NCI-H1417 treated with DMSO at 0.1 percent for 48 hours (cell line): ENCODE data around the gene KLHL12.

Experiments used
- DNase-seq: peaks from one replicate; lab custom pipeline; 2025; lab: John Stamatoyannopoulos, UW

The KLHL12 gene

DNA sequence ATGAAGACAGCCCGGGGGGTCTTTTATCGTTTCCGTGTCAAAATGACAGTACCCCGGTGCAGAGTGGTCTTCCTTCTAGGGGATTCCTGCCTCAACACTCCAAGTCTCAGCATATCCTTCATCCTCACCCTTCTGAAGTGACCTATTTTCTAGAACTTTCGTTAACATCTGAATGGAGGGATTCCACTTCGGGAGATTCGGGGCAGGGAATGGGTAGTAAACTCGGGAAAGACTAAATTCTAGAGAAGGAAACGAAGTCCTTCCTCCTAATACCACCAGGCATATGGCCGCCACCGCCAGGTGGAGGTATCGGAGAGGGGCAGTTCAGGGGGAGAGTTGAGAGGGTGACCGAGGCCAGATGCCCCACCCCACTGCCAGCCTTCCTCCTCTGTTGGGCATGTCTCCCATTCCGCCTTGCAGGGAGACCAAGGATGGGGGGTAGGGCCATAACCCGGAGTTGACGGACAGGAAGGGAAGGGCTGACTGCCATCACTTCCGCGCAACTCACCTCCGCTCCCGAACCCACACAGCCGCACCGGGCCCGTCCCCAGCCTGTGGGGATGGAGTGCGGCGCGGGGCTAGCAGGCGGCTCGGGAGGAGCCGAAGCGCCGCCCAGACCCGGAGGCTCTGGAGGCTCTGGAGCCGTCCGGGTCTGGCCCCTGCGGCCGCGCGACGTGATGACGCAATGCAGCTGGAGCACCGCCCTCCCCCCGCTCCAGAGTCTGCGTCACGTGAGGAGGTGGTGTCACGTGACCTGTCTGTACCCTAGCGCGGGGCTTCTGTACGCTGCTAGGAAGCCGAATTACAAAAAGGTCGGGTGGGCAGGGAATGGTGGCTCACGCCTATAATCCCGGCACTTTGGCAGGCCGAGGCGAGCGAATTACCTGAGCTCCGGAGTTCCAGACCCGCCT, at the start of gene KLHL12:
Gene KLHL12, minus strand, starts transcription at position 654 of the 911 bp plus-strand sequence. CDS start 2,072 bp downstream, outside the sequence.
- peak; percentile 64 for DNase-seq

GRCh38 chr1:202976633-202977032, 49.6 kb upstream of the KLHL12 start:
- no peak for DNase-seq

GRCh38 chr1:202974856-202975255, 47.8 kb upstream of the KLHL12 start:
- no peak for DNase-seq

DNA sequence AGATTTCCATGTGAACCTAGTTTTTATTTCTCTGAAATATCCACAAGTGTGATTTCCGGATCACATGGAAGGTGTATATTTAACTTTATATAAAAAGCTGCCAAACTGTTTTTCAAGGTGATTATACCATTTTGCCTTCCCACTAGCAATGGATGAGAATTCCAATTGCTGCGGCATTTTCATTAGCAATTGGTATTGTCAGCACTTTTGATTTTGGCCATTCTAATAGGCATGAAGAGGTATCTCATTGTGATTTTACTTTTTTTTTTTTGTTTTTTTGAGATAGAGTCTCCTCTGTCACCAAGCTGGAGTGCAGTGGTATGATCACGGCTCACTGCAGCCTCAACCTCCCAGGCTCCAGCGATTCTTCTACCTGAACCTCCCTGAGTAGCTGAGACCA, 45.0 kb upstream of the KLHL12 start:
- no peak for DNase-seq

- no peak for DNase-seq
These were observed 41.9 kb upstream of the KLHL12 start for GRCh38 chr1:202968895-202969295.

GRCh38 chr1:202968351-202968750, 41.3 kb upstream of the KLHL12 start:
- DNase-seq = no peak

DNA sequence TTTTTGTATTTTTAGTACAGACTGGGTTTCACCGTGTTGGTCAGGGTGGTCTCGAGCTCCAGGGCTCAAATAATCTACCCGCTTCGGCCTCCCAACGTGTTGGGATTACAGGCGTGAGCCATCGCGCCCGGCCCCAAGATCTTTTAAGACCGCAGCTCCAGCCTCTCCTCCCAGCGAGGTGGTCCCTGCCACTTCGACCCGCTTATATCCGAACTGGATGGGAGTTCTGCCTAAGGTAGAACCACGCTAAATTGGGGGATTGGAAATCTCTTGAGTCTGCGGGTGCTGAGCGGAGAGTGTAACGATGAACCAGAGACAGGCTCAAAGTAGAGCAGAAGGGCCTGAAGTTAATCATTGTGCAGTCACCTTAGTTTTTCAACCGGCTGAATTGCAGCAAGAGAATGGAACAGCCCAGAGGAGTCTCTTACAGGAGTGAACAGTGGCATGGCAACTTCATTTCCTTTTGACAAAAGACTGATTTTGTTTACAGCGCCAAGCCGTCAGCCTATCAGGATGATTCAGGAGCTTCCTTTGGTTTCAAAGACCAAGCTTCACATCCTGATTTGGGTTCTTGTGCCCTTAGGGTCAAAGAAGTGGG, 40.7 kb upstream of the KLHL12 start:
- no peak for DNase-seq

DNA sequence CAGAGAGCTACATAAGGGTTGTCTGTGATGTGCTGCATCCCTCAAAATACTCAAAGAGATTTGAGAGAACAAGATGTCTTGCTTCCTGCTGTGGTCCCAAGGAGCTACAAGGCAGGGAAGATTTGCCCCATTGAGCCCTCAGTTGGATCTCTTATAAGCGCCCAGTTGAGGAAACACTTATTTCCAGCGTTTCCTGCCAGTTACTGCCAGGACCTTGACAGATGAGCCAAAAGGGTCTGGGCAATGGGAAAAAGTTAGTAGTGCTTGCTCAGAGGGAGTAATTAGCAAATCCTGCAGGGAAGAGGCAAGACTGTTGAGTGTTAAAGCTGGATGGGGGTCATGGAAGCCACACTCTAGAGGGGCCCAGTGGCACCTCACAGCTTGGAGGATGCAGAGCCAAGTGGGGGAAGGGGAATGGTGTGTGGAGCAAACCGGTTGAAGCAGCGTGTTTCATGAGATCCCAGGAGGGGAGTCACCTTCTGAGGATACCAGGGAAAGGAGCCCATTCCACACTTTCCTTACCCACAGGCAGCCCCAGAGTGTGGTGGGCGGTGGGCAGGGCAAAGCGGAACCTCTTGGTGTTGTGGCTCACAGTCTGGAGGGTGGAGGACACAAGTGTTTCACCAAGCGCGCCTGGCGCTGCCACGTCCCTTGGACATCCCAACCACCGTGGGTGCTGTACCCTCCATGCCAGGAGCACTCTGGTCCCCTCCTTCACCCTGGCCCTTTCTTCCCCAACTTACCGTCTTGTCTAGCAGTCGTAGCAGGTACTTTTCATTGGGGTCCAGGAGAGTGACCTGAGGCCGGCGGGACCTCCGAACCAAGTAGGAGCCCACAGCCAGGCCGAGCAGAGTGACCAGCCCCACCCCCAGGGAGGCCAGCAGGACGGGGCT, 39.2 kb upstream of the KLHL12 start:
- no peak for DNase-seq

- no peak for DNase-seq
These were observed 38.4 kb upstream of the KLHL12 start for GRCh38 chr1:202965422-202965821.

GRCh38 chr1:202964791-202965410, 37.9 kb upstream of the KLHL12 start:
- DNase-seq = peak; percentile 84

- no peak for DNase-seq
These were observed 34.3 kb upstream of the KLHL12 start for GRCh38 chr1:202961220-202961880.

- DNase-seq = no peak
These were observed 32.2 kb upstream of the KLHL12 start for GRCh38 chr1:202959276-202959620.

- DNase-seq = no peak
These were observed 31.7 kb upstream of the KLHL12 start for GRCh38 chr1:202958544-202959275.

DNA sequence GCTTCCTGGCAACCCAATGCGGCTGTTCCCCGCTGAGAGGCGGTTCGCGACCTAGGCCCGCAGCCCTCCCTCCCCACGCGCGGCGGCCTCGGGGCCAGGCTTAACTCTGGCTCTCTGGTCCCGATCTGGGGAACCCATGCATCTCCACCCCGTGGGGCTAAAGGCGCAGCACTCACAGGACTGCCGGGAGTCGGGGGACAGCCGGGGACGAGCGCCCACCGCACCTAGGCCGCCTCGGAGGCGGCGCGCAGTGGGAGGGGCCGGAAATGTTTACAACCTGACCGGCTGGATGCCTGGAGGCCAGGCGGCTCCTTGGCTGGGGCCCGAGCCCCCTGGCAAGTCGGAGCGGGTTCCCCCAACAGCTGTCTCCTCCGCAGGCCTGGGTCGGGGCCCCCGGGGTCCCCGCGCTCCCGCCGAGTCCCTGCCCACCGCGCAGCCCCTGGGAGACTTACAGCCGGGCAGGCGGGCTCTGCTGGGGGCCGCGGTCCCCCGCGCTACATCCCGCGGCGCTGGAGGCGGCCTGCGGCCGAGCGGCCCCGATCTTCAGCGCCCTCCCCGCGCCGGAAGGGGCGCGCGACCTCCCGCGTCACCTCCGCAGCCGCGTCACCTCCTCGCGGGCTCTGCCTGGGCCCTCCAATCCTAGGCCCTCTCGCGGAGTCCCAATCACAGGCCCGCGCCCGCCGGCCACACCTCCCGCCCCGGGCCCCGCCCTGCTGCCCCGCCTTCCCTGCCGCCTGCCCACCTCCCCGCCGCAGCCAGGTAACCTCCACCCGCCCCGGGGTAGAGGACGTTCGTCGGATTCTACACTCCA, 30.9 kb upstream of the KLHL12 start, which contains the start of gene ADIPOR1:
Gene ADIPOR1, minus strand, starts transcription at position 580 of the 811 bp plus-strand sequence. CDS start 7,242 bp downstream, outside the sequence.
- DNase-seq = peak; percentile 46

DNA sequence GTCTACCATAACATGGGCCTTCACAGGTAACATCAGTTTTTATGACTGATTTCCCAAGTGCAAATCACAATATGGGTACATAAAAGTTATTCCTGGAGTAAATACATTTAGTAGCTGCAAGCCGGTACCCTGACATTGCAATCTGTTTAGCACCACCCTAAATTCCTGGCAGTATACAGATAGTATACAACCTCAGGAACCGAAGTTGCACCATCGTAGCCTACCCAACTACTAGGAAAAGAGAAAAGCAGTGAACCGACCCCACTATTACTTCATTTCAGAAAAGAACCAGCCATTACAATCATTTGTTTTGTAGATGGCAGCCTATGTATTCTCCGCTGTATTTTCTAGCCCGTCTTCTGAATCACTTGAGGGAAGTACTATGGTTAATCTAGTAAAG, 29.9 kb upstream of the KLHL12 start:
- DNase-seq = no peak

- DNase-seq = no peak
These were observed 27.2 kb upstream of the KLHL12 start for GRCh38 chr1:202954057-202954745.

- no peak for DNase-seq
These were observed 26.4 kb upstream of the KLHL12 start for GRCh38 chr1:202953392-202953791.

DNA sequence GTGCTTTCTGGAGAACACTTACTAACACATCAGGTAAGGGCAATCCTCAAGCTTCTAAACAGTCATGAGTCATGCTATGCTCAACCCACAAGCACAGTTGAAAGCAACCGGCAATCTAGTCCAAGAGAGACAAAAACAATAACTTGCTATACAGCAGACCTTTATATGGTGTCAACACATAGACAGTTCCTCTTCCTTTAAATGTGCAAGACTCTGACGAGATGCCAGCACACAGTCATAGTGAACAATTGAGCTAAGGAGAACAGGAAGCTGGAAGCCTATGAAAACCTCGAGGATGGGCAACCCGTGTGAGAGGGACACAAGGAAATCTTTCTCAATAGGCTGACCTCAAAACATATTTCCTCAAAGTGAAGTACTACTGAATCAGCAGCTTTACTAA, 25.8 kb upstream of the KLHL12 start:
- no peak for DNase-seq

DNA sequence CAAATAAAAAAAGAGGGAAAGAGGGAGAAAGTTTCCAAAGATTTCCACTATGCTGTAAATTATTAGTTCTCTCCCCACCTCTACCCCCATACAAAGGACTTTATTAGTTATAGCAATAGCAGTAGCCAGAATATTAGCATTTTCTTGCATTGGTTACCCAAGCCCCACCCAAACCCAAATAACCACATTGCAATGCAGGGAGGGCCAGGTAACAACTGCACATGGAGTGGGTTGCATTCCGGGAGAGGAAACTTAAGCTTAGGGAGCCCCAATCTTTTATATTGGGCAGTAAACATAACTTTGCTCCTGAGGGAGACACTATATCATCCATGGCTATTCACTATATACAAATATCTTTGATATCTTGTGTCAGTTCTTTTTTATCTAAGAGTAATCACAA, 25.1 kb upstream of the KLHL12 start:
- no peak for DNase-seq
